Pulmonary artery endothelial cell (primary cell): ENCODE measurements around the gene IL1B. TPM values are rescaled to one million over a fixed set of nuclear protein-coding genes. Genes with fewer than 3 reads are reported as not detected.
"Not testable (repeated sequence)": the region's sequence is repeated elsewhere in the genome, so short reads cannot be mapped to it uniquely, and the experiment has no call there.

Experiments used
- DNase-seq: peaks from one replicate; pipeline ENCODE4 v3.0.0-alpha.2; 2011; ENCODE audit warnings: low read depth, low spot score
- total RNA-seq: library from RNA; depleted of rRNA; stranded (reverse); fragments of >200 nt; gene quantifications from 2 replicates; pipeline ENCODE4 v1.2.3, GENCODE V29; 2014

Gene IL1B
- total RNA-seq, 1 donor from 2014 or later: not detected

- no peak for DNase-seq
Measured at GRCh38 chr2:112850588-112850987, 14.0 kb upstream of the IL1B start.

GRCh38 chr2:112849956-112850355 lies 13.4 kb upstream of the IL1B start:
- DNase-seq: no peak

GRCh38 chr2:112848833-112849232 lies 12.3 kb upstream of the IL1B start:
- no peak for DNase-seq

GRCh38 chr2:112846031-112846430 lies 9.5 kb upstream of the IL1B start:
- no peak for DNase-seq

- no peak for DNase-seq
Measured at GRCh38 chr2:112843836-112844235, 7.3 kb upstream of the IL1B start.

- DNase-seq: no peak
Measured at GRCh38 chr2:112843288-112843687, 6.7 kb upstream of the IL1B start.

GRCh38 chr2:112841295-112842044 lies 4.9 kb upstream of the IL1B start:
- DNase-seq: no peak

DNA sequence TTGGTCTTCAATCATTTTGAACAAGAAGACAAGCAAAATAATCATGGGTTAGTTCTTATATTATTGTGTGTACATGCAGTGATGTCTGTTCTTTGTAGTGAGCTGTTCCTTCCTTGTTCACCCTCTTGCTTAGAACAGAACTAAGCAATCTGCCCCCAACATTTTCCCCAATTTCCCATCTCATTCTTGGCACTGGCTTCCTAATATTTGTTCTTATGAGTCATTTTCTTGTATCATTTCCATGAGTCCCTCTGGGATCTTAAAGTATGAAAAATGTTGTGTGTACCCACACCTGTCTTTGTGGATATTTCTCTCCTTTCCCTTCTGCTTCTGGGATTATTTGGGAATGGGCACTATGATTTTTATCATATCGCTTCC lies 3.5 kb upstream of the IL1B start:
- DNase-seq: no peak

DNA sequence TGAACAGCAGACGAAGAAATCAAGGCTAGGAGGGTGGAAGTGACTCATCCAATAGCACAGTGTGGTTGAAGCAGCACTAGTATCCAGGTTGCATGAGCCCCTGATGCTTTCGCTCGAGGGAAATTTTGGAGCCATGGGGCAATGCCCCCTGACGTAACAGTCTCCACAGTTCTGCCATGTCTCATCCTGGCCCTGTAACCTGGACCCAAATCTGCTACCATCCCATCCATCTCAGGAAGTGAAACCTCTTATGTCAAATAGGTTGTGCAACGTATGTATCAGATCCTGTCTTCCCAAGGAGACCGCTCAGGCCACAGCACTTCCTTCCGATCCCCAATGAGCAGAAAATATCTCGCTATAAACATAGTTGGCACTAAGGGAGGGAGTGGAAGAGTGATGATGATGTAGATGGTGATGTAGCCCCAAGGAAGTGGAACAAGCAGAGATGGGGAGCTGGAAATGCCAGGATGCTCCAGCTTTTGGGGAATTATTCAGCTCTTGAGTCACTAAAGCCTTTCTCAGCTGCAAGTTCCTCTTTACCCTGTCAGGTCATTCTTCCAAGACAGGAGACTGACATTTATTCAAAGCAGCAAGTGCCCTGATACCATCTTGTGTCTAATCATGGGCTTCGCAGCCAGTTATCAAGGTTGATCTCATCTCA lies 3.0 kb upstream of the IL1B start:
- no peak for DNase-seq

DNA sequence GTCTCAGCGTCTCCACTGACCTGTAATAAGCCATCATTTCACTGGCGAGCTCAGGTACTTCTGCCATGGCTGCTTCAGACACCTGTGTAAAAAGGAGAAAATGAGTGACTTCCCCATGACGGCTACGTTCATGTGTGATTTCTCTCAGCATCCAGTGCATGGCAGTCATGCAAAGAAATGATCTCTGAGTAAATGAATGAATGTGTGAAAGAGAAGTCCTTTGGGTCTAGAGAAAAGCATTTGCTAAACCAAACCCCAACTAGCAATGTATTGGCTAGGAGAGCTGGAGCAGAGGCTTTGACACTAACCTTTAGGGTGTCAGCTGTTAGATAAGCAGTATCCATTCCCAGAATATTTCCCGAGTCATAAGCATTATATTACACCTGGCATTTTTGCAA lies 417 bp downstream of the IL1B start:
- DNase-seq: no peak

DNA sequence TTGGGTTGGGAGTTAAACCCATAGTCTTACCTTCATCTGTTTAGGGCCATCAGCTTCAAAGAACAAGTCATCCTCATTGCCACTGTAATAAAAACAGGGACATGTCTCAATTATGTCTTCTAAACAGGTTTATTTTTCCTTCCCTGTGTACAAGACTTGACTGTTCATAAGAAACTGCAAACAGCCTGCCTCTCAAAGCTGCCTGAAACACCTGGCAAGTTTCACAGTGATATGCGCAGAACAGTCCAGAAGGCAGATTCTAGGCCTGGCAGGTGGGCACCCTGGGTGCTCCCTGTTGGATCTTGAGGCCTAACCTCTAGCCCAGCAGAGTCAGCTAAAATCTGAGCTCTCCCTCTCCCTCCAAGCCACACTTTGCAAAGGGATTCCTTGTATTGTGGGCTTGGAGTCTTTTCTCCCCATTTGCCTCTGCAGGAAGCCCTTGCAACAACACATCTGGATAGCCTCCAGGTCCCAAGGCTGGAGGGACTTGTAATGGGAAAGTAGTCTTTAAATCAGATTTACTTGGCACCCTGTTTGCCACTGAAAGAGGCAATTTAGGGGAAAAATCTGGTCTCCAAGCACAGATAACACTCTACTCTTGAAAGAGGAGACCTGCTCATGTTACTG lies 930 bp downstream of the IL1B start:
- no peak for DNase-seq

GRCh38 chr2:112835061-112835501 lies 1.5 kb downstream of the IL1B start:
- no peak for DNase-seq

- no peak for DNase-seq
Measured at GRCh38 chr2:112834396-112835037, 2.1 kb downstream of the IL1B start.

GRCh38 chr2:112833976-112834375 lies 2.6 kb downstream of the IL1B start:
- DNase-seq: no peak

GRCh38 chr2:112833639-112833931 lies 3.0 kb downstream of the IL1B start:
- DNase-seq: not testable (repeated sequence)

GRCh38 chr2:112832841-112833638 lies 3.5 kb downstream of the IL1B start:
- no peak for DNase-seq

DNA sequence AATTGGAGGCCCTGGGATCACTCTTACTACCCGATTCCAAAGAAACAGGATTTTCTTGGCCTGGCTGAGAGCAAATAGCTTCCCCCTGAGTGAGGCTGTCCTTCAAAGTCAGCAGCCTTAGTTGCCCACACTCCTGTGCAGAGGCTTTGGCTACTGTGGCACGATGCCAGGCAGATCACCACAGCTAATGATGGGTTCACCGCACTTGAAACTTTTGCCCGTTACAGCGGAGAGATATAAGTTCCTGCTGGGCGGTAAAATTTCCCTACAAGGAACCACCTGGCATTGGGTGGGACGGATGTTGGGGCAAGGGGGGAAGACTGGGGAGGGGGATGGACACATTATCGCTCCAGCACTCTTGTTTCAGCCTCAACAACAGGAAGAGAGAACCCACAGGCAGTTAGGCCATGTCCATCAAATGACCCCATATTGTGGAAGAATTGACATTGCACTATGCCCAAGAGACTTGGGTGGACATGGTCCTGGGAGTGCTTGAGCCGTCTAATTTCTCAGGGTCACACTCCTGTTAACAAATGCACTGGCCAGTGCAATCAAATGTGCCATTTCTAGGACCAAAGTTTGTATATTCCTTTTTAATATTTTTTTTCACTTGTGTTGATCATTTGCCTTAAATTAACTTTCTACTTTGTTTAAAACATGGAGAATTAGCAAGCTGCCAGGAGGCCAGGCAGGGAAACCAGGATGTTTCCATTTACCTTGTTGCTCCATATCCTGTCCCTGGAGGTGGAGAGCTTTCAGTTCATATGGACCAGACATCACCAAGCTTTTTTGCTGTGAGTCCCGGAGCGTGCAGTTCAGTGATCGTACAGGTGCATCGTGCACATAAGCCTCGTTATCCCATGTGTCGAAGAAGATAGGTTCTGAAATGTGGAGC lies 4.4 kb downstream of the IL1B start:
- no peak for DNase-seq

DNA sequence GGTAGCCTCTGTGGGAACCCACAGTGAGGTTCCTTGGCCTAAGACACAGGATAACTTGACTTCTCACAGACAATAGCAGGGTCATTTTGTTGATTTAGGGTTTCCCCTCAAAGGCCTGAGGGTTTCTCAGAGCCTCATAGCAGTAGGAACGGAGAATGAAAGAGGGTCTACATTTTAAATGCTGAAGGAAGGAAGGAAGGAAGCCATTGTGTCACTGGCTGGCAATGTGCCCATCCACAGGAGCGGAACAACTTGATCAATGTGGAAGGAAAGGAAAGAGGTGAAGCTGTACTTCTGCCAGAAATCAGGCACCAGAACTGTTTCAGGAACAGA lies 5.1 kb downstream of the IL1B start:
- no peak for DNase-seq

GRCh38 chr2:112830682-112831512 lies 5.7 kb downstream of the IL1B start:
- no peak for DNase-seq
